SU-DHL-6 (cell line): ENCODE measurements around the gene C1QA.

Source experiments
- EZH2phosphoT487 ChIP-seq: fragments of 200-600 bp; sonication (generic), shearing (Covaris generic); conservative IDR thresholded peaks from 2 replicates; pipeline ENCODE4 v1.6.1; 2018; ENCODE audit warnings: mild to moderate bottlenecking, antibody characterized with exemption, low read length, moderate library complexity, mixed read lengths
- TF ChIP-seq, protein P1 (sequence below): fragments of 200-600 bp; sonication (generic); IDR thresholded peaks from one replicate; pipeline ENCODE4 v1.5.1; 2017; ENCODE audit warnings: antibody characterized with exemption, mild to moderate bottlenecking, low read length, moderate library complexity; ENCODE audit not compliant: insufficient read depth, poor library complexity, severe bottlenecking

DNA sequence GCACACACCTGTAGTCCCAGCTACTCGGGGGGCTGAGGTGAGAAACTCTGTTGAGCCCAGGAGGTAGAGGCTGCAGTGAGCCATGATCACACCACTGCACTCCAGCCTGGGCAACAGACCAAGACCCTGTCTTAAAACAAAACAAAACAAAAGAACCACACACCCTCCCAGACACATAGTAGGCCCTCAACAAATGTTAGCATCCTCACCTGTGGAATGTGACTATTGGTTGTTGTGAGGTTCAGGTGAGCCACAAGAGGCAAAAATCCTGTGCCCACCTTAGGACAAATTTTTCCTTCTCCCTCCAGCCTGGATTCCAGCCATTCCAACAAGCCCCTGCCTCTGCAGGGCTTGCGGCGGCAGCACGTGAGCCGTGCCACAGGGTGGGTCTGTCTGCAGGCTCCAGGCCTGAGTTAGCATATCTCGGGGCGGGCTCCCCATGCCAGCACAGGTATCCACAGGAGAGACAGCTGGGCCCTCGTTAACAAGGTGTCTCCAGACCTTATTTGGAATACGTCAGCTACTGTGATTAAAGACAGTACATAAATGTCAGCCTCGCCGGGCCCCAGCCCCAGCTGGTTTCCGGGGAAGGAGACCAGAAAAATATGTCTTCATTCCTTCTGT is 34.0 kb downstream of the C1QA start:
- TF ChIP-seq, protein P1, sequence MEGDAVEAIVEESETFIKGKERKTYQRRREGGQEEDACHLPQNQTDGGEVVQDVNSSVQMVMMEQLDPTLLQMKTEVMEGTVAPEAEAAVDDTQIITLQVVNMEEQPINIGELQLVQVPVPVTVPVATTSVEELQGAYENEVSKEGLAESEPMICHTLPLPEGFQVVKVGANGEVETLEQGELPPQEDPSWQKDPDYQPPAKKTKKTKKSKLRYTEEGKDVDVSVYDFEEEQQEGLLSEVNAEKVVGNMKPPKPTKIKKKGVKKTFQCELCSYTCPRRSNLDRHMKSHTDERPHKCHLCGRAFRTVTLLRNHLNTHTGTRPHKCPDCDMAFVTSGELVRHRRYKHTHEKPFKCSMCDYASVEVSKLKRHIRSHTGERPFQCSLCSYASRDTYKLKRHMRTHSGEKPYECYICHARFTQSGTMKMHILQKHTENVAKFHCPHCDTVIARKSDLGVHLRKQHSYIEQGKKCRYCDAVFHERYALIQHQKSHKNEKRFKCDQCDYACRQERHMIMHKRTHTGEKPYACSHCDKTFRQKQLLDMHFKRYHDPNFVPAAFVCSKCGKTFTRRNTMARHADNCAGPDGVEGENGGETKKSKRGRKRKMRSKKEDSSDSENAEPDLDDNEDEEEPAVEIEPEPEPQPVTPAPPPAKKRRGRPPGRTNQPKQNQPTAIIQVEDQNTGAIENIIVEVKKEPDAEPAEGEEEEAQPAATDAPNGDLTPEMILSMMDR, result no peak
- TF ChIP-seq EZH2phosphoT487, result no peak
